Tibial nerve (tissue), 4 donors: ENCODE measurements around the gene TRPC1. TPM values are rescaled to one million over a fixed set of nuclear protein-coding genes. Genes with fewer than 3 reads are reported as not detected.

ENCODE experiments used
- DNase-seq, 2 donors: peaks; one replicate each; pipeline ENCODE4 v3.0.0-alpha.2; 2019; ENCODE audit warnings: low spot score in 2 of 2
- H3K27ac ChIP-seq, 4 donors: fragments of 200-600 bp; sonication (generic) in 3 of 4; one replicate each; pipeline ENCODE4 v1.5.1; 2017 to 2019; ENCODE audit warnings: mild to moderate bottlenecking in 1 of 4
- H3K27me3 ChIP-seq, 2 donors: fragments of 200-600 bp; sonication (generic) in 1 of 2; one replicate each; pipeline versions ENCODE4 v1.5.1 to v1.6.0; 2017 to 2019
- H3K36me3 ChIP-seq, 3 donors: fragments of 200-600 bp; sonication (generic); one replicate each; pipeline ENCODE4 v1.5.1; 2018 to 2019
- H3K4me1 ChIP-seq, 4 donors: fragments of 200-600 bp; sonication (generic) in 3 of 4; one replicate each; pipeline ENCODE4 v1.5.1; 2017 to 2019
- H3K4me3 ChIP-seq, 4 donors: fragments of 200-600 bp; sonication (generic) in 3 of 4; one replicate each; pipeline ENCODE4 v1.5.1; 2017 to 2019; ENCODE audit warnings: mild to moderate bottlenecking in 1 of 4, moderate library complexity in 1 of 4
- H3K9me3 ChIP-seq, 4 donors: fragments of 200-600 bp; sonication (generic) in 3 of 4; one replicate each; pipeline ENCODE4 v1.5.1; 2017 to 2019
- EP300 ChIP-seq, 2 donors: sonication (generic); formaldehyde crosslinking; IDR thresholded peaks; one replicate each; pipeline ENCODE4 v1.6.1; 2017; ENCODE audit warnings: antibody characterized with exemption in 2 of 2, mild to moderate bottlenecking in 1 of 2
- POLR2A ChIP-seq, 2 donors: fragments of 450-650 bp; IDR thresholded peaks; one replicate each; pipeline ENCODE4 v1.6.1; 2017; ENCODE audit warnings: antibody characterized with exemption in 2 of 2, mild to moderate bottlenecking in 2 of 2, moderate library complexity in 2 of 2
- WGBS, 2 donors: methylation state at CpG; one replicate each; pipeline ENCODE4 v1.1.5; 2018; 5-methylcytosine and 5-hydroxymethylcytosine counted together
- total RNA-seq, 4 donors: library from RNA; depleted of rRNA; stranded (reverse); fragments of >200 nt; gene quantifications; one replicate each; pipeline ENCODE4 v1.1.0, GENCODE V29; 2016
- TF ChIP-seq, protein P1 (sequence below), 5 experiments: fragments of 200-600 bp in 3 of 5; fragments of 450-650 bp in 2 of 5; sonication (generic) in 3 of 5; IDR thresholded peaks; one replicate each; pipeline ENCODE4 v1.5.1; 2016 to 2019; ENCODE audit warnings: antibody characterized with exemption in 5 of 5, mild to moderate bottlenecking in 3 of 5, moderate library complexity in 2 of 5

Gene TRPC1
- total RNA-seq, 4 donors from 2014 or later: 23.4 to 47.7 (median 31.1) TPM

GRCh38 chr3:142754494-142754893 is 30.7 kb downstream of the TRPC1 start:
- Histone ChIP-seq H3K4me3 (no peak overlapping the region), H3K27ac (no peak overlapping the region), H3K4me1 (no peaks in the 10 kb centered on the region), H3K36me3 (peaks cover 0 to 13% (median 0%) of the 10 kb centered on the region in 3 donors), H3K9me3 (no peaks in the 10 kb centered on the region), H3K27me3 (no peaks in the 10 kb centered on the region)
- no peak for DNase-seq
- TF ChIP-seq POLR2A (IDR thresholded peaks at IDR 0.05): no peak
- no peak for TF ChIP-seq EP300 (IDR thresholded peaks at IDR 0.05)
- TF ChIP-seq, protein P1, sequence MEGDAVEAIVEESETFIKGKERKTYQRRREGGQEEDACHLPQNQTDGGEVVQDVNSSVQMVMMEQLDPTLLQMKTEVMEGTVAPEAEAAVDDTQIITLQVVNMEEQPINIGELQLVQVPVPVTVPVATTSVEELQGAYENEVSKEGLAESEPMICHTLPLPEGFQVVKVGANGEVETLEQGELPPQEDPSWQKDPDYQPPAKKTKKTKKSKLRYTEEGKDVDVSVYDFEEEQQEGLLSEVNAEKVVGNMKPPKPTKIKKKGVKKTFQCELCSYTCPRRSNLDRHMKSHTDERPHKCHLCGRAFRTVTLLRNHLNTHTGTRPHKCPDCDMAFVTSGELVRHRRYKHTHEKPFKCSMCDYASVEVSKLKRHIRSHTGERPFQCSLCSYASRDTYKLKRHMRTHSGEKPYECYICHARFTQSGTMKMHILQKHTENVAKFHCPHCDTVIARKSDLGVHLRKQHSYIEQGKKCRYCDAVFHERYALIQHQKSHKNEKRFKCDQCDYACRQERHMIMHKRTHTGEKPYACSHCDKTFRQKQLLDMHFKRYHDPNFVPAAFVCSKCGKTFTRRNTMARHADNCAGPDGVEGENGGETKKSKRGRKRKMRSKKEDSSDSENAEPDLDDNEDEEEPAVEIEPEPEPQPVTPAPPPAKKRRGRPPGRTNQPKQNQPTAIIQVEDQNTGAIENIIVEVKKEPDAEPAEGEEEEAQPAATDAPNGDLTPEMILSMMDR (IDR thresholded peaks at IDR 0.05): no peak
- WGBS, 2 donors: 95 to 96% methylated on average over 1 of the region's 1 CpG

GRCh38 chr3:142768338-142768737 is 44.5 kb downstream of the TRPC1 start:
- H3K4me3 ChIP-seq: no peak overlapping the region
- H3K9me3 ChIP-seq: peaks cover 0 to 21% (median 6%) of the 10 kb centered on the region in 4 donors
- no peaks in the 10 kb centered on the region for H3K4me1 ChIP-seq
- peaks cover 0 to 65% (median 0%) of the 10 kb centered on the region in 3 donors for H3K36me3 ChIP-seq
- no peak overlapping the region for H3K27ac ChIP-seq
- no peak for DNase-seq
- no peak for TF ChIP-seq EP300 (IDR thresholded peaks at IDR 0.05)
- no peak for TF ChIP-seq POLR2A (IDR thresholded peaks at IDR 0.05)
- TF ChIP-seq, protein P1 (IDR thresholded peaks at IDR 0.05): no peak
- H3K27me3 ChIP-seq: no peaks in the 10 kb centered on the region

- TF ChIP-seq EP300 (IDR thresholded peaks at IDR 0.05): no peak
- TF ChIP-seq, protein P1 (IDR thresholded peaks at IDR 0.05): no peak
- TF ChIP-seq POLR2A (IDR thresholded peaks at IDR 0.05): no peak
- H3K4me3 ChIP-seq: no peak overlapping the region
- no peak for DNase-seq
Observed at GRCh38 chr3:142777927-142778326, 54.1 kb downstream of the TRPC1 start.

GRCh38 chr3:142778541-142778940 is 54.7 kb downstream of the TRPC1 start:
- H3K27ac ChIP-seq: no peak overlapping the region
- WGBS, 2 donors: 86 to 89% methylated on average over 2 of the region's 2 CpGs
- TF ChIP-seq EP300 (IDR thresholded peaks at IDR 0.05) (no peak), POLR2A (IDR thresholded peaks at IDR 0.05) (no peak)
- TF ChIP-seq, protein P1 (IDR thresholded peaks at IDR 0.05): no peak
- no peaks in the 10 kb centered on the region for H3K4me1 ChIP-seq
- peaks cover 0 to 12% (median 0%) of the 10 kb centered on the region in 3 donors for H3K36me3 ChIP-seq
- H3K4me3 ChIP-seq: no peak overlapping the region
- H3K27me3 ChIP-seq: no peaks in the 10 kb centered on the region
- no peak for DNase-seq
- H3K9me3 ChIP-seq: no peaks in the 10 kb centered on the region

More at GRCh38 chr3:142777927-142778326, 54.1 kb downstream of the TRPC1 start:
- H3K4me1 ChIP-seq: no peaks in the 10 kb centered on the region
- no peaks in the 10 kb centered on the region for H3K27me3 ChIP-seq
- H3K9me3 ChIP-seq: no peaks in the 10 kb centered on the region
- peaks cover 0 to 17% (median 0%) of the 10 kb centered on the region in 3 donors for H3K36me3 ChIP-seq
- no peak overlapping the region for H3K27ac ChIP-seq

- peaks cover 0 to 13% (median 0%) of the 10 kb centered on the region in 3 donors for H3K36me3 ChIP-seq
- no peak overlapping the region for H3K27ac ChIP-seq
- TF ChIP-seq EP300 (IDR thresholded peaks at IDR 0.05) (no peak), POLR2A (IDR thresholded peaks at IDR 0.05) (no peak)
- TF ChIP-seq, protein P1 (IDR thresholded peaks at IDR 0.05): no peak
- no peak for DNase-seq
- no peaks in the 10 kb centered on the region for H3K27me3 ChIP-seq
- H3K9me3 ChIP-seq: no peaks in the 10 kb centered on the region
- no peak overlapping the region for H3K4me3 ChIP-seq
- no peaks in the 10 kb centered on the region for H3K4me1 ChIP-seq
Observed at GRCh38 chr3:142779591-142779990, 55.8 kb downstream of the TRPC1 start.
